Fibroblast of the aortic adventitia (primary cell): Measurements from ENCODE around the gene ADARB2. TPM values are rescaled to one million over a fixed set of nuclear protein-coding genes. Genes with fewer than 3 reads are reported as not detected.
"Not testable (repeated sequence)": the region's sequence is repeated elsewhere in the genome, so short reads cannot be mapped to it uniquely, and the experiment has no call there.

Experiments used
- DNase-seq: peaks from one replicate; pipeline ENCODE4 v3.0.0-alpha.2; 2010; ENCODE audit warnings: low read depth
- H3K4me3 ChIP-seq: 2 replicates; pipeline ENCODE4 v1.5.1; 2011; ENCODE audit warnings: low read depth, mild to moderate bottlenecking, control low read depth, low read length, moderate library complexity
- CTCF ChIP-seq: IDR thresholded peaks from 2 replicates; pipeline ENCODE4 v1.5.1; 2011; ENCODE audit warnings: mild to moderate bottlenecking, low read length, control low read depth, inconsistent platforms; ENCODE audit not compliant: insufficient read depth
- total RNA-seq: library from RNA; depleted of rRNA; stranded (reverse); fragments of >200 nt; gene quantifications from 2 replicates; pipeline ENCODE4 v1.2.3, GENCODE V29; 2012; ENCODE audit warnings: low replicate concordance

ADARB2 gene
- total RNA-seq, 1 donor, result not detected

DNA sequence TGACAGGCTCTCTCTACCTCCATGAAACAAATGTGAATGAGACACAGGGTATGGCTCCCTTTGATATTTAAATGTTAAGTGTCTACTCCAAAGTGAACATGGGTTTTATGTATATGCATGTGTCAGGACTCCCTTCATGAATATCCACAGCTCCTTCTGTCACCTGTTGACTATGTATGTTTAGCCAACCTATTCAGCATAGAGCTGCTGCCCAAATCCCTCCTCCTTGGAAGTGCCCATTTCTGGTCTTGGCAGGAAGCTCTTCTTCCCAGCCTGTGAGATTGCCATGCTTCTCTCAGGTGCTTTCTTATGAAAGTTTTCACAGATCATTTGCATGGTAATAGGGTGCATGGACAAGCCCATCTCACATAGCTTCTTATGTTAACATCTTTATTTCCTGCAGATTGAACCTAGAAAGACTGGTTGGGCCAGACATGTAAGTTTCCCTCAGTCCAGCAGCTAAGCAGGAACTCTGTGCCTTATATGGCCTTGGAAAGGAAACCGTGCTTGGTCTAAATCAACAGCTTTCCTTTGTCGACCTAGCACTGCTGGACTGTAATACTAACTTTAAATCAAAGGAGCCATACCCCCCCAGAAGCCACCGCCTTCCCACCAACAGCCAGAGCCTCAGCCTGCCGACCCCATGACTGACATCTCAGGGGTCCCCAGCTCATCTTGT is 288.9 kb downstream of the ADARB2 start:
- TF ChIP-seq CTCF, result no peak
- DNase-seq, result no peak
- H3K4me3 ChIP-seq, result no peak overlapping the region

DNA sequence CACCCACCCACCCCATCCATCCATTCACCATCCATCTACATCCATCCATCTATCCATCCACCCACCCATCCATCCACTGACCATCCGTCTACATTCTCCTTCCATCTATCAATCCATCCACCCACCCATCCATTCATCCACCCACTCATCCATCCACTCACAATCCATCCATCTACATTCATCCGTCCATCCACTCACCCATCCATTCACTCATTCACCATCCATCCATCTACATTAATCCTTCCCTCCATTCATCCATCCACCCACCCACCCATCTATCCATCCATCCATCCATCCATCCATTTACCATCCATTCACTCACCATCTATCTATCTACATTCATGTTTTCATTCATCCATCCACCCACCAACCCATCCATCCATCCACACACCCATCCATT is 292.5 kb downstream of the ADARB2 start:
- DNase-seq, result no peak
- no peak for TF ChIP-seq CTCF
- no peak overlapping the region for H3K4me3 ChIP-seq

GRCh38 chr10:1440897-1441296 is 296.4 kb downstream of the ADARB2 start:
- H3K4me3 ChIP-seq, result no peak overlapping the region
- TF ChIP-seq CTCF, result no peak
- DNase-seq, result no peak

DNA sequence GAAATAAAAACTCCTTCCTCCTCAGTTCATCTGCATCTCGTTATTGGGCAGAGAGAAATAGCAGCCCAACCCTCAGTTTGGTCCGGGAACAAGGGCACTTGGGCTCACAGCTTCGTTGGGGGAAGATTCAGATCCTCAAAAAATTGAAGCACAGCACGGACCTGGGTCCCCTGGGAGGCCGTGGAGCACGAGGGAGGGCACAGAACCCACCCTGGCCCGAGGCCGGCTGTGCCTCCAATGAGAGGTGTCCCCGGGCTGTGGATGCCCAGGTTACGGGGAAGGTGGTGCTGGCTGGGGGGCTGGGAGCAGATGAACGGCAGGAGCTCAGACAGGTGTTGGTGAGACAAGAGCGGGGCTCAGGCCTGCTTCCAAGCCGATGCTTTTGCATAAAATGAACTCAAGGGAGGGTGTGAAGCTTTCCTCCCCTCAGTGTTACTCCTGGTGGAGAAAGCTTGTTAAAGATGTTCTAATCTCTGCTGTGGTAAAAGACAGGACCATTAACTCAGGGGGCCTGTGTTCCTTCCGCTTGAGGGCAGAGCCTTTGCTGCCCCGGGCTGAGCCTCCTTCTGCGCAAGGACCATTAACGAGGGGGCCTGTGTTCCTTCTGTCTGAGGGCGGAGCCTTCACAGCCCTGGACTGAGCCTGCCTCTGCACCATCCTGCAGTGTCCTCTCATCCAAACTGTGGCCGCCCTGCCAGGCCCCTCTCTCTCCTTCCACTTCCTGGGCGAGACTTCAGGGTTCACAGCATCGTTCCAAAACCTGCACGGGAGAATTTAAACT is 302.2 kb downstream of the ADARB2 start:
- H3K4me3 ChIP-seq, result no peak overlapping the region
- no peak for TF ChIP-seq CTCF
- DNase-seq, result no peak

DNA sequence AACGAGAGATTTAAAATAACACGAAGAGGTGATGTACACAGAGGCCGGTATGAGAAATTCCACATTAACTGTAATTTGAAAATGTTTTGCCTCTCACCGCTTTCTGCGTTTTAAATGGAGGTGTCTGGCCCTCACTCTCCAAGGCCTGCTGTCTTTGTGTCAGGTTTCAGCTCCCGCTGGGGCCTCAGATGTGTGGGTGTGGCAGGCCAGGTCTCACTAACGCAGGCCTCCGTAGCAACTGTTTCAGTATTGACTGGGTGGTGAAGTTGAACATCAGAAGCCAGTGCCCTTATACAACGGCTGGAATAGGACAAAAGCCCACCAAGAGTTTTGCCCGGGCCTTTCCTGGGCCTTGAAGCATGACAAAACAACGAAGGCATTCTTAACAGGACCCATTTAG is 303.1 kb downstream of the ADARB2 start:
- TF ChIP-seq CTCF, result no peak
- no peak overlapping the region for H3K4me3 ChIP-seq
- DNase-seq, result no peak

- DNase-seq, result no peak
- no peak overlapping the region for H3K4me3 ChIP-seq
- no peak for TF ChIP-seq CTCF
These were observed 305.2 kb downstream of the ADARB2 start for GRCh38 chr10:1432161-1432560.

GRCh38 chr10:1431229-1431628 is 306.1 kb downstream of the ADARB2 start:
- no peak for DNase-seq
- no peak overlapping the region for H3K4me3 ChIP-seq
- TF ChIP-seq CTCF, result no peak

GRCh38 chr10:1427521-1428186 is 309.7 kb downstream of the ADARB2 start:
- H3K4me3 ChIP-seq, DNase-seq: not testable (repeated sequence)
